Fibroblast of the aortic adventitia (primary cell): ENCODE data around the gene CFH. TPM values are rescaled to one million over a fixed set of nuclear protein-coding genes. Genes with fewer than 3 reads are reported as not detected.
"Not testable (repeated sequence)": the region's sequence is repeated elsewhere in the genome, so short reads cannot be mapped to it uniquely, and the experiment has no call there.

Source experiments
- DNase-seq: peaks from one replicate; pipeline ENCODE4 v3.0.0-alpha.2; 2010; ENCODE audit warnings: low read depth
- H3K4me3 ChIP-seq: 2 replicates; pipeline ENCODE4 v1.5.1; 2011; ENCODE audit warnings: low read depth, mild to moderate bottlenecking, control low read depth, low read length, moderate library complexity
- CTCF ChIP-seq: IDR thresholded peaks from 2 replicates; pipeline ENCODE4 v1.5.1; 2011; ENCODE audit warnings: mild to moderate bottlenecking, low read length, control low read depth, inconsistent platforms; ENCODE audit not compliant: insufficient read depth
- total RNA-seq: library from RNA; depleted of rRNA; stranded (reverse); fragments of >200 nt; gene quantifications from 2 replicates; pipeline ENCODE4 v1.2.3, GENCODE V29; 2012; ENCODE audit warnings: low replicate concordance

CFH gene
- total RNA-seq, 1 donor: 105 TPM

GRCh38 chr1:196734006-196734405, 82.2 kb downstream of the CFH start:
- no peak for DNase-seq
- no peak for TF ChIP-seq CTCF
- no peak overlapping the region for H3K4me3 ChIP-seq

GRCh38 chr1:196734460-196734859, 82.6 kb downstream of the CFH start:
- no peak overlapping the region for H3K4me3 ChIP-seq
- no peak for DNase-seq
- no peak for TF ChIP-seq CTCF

- no peak for DNase-seq
- TF ChIP-seq CTCF: no peak
- no peak overlapping the region for H3K4me3 ChIP-seq
Measured at GRCh38 chr1:196738730-196739129, 86.9 kb downstream of the CFH start.

GRCh38 chr1:196743244-196743643, 91.4 kb downstream of the CFH start:
- TF ChIP-seq CTCF: peak; percentile 41
- peak; percentile 63 for DNase-seq
- H3K4me3 ChIP-seq: not testable (repeated sequence)

- H3K4me3 ChIP-seq, DNase-seq: not testable (repeated sequence)
Measured at GRCh38 chr1:196765019-196765740, 113.3 kb downstream of the CFH start.

- not testable (repeated sequence) for DNase-seq, H3K4me3 ChIP-seq
Measured at GRCh38 chr1:196769823-196770222, 118.0 kb downstream of the CFH start.

GRCh38 chr1:196773713-196774112, 121.9 kb downstream of the CFH start:
- H3K4me3 ChIP-seq: no peak overlapping the region
- DNase-seq: no peak
- no peak for TF ChIP-seq CTCF

GRCh38 chr1:196774175-196774574, 122.3 kb downstream of the CFH start:
- no peak for TF ChIP-seq CTCF
- DNase-seq: no peak

More at GRCh38 chr1:196774175-196774574, 122.3 kb downstream of the CFH start:
- no peak overlapping the region for H3K4me3 ChIP-seq
